GM19025 (cell line): ENCODE results near the gene NUDT7.

Source experiments
- ATAC-seq: cut with Tn5 transposase; IDR thresholded peaks from one replicate; pipeline ENCODE4 v1.9.1; 2021; ENCODE audit warnings: mild to moderate bottlenecking, low read depth, moderate library complexity; ENCODE audit not compliant: unreplicated experiment

NUDT7 gene

DNA sequence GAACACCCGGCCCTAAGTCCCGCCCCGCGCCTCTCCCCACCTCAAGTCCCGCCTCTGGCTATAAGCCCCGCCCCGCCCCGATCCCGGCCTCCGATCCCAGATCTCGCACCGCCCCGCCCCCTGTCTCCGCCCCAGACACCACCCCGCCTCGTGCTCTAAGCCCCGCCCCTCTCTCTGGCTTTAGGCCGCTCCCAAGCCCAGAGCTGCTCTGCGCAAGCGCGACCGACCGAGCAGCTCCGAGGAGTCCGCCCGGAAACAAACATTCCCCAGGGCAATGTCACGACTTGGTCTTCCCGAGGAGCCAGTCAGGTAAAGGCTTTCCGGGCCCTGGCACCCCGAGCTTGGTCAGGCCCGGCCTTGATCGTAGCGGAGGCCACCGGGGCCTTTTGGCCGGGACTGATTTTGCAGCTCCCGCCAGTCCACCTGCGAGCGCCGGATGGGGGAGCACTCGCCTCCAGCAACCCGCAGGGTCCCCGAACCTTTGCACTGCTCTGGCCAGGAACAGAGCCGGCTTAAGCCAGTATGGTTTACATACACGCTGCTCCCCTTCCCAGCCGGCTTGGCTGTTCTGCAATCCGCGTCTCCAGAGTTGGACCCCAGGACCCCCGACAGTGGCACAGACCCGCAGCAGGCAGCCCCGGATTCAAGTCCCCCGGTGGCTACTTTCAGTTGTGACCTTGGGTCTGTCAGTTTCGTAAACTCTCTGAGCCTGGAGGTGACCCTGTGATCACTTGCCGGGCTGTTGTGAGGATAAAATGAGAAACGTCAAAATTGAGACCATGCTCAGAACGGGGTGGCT is at the start of gene NUDT7:
Gene NUDT7 (plus strand): TSS at position 206 of the 799 bp plus-strand sequence. CDS start 69 bp downstream, at position 275.
- peak; percentile 86 for ATAC-seq

DNA sequence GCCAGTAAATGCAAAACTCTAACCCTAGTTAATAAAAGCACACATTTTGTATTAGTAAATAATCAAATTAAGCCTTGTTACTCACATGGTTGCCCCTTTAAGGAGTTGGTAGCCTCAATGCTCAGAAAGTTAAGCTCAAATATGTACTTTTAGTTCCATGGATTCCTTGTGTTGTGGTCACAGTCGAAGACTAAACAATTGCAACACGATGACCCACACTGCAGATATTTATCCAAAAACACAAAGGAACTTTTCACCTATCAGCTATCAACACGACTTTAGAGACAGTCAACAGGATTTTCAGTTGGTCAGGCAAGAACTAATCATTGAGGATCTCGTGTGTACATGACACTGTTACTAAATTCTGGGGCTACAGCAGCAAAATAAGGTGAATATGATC is 47.4 kb upstream of the NUDT7 start:
- no peak for ATAC-seq

DNA sequence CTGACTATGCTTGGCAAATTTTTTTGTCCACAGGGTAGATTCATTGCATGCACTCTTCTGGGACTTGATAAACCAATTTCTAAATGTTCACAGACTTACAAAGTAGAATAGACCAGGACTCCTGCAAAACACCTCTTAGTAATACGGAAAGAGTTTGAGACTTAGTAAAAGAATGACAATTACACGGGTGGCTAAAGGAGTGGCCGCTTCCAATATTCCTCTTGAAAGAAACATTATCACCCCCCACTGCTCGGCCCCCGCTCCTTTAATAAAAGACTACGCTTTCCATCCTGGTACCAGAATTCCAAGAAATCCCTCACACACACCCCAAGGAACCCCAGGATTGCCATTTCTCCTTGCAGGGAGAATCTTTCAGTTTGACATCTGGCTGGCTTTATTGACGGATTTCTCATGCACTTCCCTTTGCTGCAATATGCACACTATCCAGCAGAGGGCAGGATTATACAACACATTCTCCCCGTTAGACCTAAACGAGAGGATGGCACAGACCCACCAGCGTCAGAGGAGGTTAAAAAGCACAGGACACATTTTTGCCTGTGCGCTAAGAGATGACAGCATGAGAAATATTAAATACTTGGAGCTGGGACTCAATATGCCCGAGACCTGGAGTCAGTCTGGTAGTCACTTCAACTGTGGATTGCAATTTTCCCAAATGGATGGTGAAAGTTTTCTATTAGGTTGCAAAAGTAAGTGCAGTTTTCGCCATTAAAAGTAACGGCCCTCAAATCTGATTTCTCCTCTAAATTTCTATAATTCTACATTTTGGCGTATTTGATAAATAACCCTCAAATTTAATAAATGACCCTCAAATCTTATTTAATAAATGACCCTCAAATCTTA is 46.6 kb upstream of the NUDT7 start:
- ATAC-seq = no peak

DNA sequence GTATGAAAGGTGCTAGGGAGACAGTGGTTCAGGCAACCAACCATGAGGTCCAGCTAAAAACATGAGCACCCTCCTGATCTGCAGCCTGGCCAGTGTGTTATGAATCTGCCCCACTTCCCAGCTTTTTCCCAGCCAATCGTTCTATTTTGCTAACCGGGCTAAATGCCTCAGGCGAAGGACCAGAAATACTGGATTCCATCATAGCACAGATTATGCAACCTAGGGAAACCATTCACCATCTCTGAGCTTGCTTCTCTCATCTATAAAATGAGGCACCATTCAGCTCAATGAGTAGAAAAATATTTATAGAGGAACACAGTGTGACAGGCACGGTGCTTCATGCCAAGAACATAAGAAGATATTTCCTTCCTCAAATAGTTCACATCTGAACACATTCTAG is 45.2 kb upstream of the NUDT7 start:
- no peak for ATAC-seq

DNA sequence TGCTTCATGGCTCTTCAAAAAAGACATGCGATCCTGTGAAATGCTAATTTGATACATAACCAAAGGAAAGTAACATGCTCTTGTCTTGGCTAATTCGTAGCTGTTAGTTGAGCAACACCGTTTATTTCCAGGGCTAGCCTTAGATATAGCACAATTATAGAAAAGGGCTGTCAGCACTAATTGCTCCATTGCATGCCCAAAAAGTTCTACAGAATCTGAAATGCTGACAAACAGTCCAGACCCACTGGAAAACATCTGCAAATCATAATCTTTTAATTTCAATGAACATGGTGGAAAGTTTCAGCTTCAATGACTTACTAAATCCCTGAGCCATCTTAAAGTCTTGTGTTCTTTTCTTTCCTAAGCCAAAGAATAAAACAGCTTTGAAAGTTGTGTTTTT is 42.9 kb upstream of the NUDT7 start:
- no peak for ATAC-seq

DNA sequence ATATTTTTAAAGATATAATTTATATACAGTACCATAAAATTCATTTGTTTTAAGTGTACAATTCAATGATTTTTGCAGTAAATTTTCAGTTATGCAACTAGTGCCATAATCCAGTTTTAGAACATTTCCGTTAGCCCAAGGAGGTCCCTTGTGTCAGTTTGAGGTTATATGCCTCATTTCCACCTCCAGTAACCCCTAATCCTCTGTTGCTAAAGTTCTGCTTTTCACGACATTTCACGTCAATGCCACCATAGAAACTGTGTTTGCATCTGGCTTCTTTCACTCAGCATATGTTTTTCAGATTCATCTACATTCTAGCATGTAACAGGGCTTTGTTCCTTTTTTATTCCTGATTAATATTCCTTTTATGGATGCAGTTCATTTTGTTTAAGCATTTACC is 42.4 kb upstream of the NUDT7 start:
- ATAC-seq = no peak

DNA sequence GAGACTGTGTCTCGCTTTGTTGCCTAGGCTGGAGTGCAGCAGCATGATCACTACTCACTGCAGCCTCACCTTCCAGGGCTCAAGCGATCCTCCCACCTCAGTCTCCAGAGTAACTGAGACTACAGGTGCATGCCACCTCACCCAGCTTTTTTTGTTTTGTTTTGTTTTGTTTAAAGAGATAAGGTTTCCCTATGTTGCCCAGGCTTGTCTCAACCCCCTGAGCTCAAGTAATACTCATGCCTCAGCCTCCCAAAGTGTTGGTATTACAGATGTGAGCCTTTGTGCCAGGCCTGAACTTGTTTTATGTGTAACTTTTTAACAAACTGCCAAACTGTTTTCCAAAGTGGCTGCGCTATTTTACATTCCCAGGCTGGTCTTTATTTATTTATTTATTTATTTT is 41.8 kb upstream of the NUDT7 start:
- no peak for ATAC-seq

DNA sequence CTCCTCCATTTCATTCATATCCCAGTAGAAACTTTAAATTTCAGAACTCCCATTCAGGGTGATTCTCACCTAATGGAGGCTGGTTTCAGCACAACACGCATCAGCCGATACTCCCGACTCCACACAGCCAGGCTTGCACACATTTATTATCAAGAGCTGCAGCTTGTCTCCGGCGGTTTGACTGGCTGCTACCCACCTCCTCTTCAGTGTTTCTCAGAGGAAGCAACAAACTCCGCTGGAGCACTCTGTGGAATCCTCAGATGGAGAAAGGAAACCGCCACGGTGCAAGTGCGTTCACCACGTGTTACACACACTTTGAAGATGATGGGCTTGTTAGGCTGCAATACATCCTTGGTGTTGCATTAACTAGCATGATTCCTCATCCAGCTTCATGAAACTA is 39.7 kb upstream of the NUDT7 start:
- ATAC-seq = no peak

DNA sequence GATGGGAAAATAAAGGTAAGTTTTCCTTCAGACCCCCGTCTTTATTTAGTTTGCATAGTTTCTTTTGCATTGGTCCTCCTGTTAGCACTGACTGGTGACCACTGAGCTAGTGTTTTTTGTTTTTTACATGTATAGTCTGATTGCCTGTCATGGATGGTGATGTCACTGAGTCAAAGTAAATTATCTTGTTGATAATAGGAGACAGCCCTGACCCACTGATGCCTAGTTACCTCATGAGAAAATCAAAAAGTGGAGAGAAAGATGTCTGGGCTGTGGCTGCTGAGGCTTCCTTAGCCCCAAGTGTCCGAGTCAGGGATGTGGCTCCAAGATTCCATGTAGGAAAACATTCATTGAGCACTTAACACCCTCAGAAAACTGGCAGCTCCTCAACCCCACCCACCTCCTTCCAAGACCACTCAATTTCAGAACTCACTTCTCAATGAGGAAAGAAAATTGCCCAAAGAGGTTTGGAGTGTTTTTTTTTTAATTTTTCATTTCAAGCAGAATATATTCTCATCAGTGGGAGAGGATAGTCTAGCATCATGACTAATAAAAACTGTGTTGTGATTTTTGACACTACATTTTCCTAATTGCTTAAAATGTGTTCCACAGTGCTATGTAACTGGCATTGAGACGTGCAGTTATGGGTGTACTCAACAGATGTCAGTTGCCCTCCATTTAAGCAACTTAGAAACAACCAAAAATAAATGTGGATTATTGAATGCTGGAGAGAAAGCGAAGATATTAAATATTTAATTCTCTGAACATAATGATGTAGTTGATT is 38.7 kb upstream of the NUDT7 start:
- no peak for ATAC-seq

DNA sequence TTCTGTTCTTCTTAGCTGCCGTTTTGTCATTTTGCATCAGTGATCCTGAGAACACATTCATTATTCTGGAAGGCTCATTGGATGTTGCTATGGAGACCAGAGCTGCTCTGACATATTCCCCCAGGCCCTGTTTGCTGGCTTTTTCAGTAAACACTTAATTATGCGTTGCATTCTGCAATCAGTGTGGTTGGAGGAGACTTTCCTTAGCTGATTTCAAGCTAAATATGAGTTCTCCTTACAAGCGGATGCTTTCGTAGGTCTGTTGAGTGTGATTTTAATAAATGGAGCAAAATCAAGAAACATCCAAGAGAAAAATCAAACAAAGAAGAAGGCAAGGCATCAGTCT is 38.2 kb upstream of the NUDT7 start:
- no peak for ATAC-seq

DNA sequence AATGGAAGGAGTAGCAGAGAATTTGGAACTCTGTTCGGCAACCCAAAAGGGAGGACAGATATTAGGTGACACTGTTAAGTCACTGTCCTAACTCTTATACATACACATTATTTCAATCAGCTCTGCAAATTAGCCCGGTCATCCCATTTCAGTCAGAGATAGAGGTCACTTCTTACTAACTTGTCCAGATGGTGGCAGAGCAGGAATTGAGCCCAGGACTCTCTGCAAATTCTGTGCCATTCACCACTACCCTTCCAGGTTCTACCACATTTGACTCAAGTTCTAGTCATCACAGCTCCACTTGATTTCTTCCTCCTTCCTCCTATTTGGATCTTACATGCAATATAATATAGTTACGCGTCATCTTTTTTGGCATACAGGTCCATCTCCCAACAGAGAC is 35.9 kb upstream of the NUDT7 start:
- no peak for ATAC-seq

DNA sequence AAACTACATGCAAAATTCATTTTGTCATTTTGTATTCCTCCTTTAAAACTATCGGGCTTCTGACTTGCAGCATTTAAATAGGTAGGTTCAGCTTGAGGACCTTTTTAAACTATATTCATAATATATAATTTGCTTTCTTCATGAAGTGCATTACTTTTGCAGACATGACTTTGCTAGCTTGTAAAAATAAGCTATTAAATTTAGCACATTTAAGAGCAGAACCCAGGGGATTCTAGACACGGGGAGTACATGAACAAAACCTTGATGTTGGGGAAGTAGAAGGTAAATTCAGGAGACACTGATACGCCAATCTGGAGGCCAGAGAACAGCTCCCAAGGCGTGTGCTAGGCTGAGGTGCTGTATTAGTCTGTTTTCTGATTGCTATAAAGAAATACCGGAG is 32.3 kb upstream of the NUDT7 start:
- no peak for ATAC-seq

DNA sequence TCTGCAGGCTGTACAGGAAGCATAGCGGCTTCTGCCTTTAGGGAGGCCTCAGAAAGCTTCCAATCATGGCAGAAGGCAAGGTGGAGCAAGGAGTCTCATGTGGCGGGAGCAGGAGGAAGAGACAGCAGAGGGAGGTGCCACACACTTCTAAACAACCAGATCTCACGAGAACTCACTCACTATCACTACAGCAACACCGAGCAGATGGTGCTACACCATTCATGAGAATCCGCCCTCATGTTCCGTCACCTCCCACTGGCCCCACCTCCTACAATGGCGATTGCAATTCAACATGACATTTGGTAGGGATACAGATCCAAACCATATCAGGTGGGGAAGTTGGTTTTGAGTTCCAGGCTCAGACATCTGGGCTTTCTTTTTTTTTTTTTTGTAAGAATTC is 31.9 kb upstream of the NUDT7 start:
- no peak for ATAC-seq

DNA sequence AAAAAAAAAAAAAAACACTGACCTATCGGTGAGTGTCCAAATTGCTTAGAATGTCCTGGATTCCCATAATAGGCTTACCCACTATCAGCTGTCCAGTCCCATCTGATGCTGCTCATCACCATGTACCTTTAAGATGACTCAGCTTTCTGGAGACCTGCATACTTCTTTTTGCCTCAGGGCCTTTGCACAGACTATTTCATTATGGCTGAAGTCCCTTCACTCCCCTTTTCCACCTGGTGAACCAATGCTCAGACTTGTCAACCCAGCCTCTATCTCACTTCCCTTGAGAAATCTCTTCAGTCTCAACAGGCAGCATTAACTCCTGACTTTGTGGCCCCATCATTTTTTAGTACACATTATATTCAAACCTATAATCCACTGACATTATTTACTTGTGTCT is 29.7 kb upstream of the NUDT7 start:
- ATAC-seq = no peak

DNA sequence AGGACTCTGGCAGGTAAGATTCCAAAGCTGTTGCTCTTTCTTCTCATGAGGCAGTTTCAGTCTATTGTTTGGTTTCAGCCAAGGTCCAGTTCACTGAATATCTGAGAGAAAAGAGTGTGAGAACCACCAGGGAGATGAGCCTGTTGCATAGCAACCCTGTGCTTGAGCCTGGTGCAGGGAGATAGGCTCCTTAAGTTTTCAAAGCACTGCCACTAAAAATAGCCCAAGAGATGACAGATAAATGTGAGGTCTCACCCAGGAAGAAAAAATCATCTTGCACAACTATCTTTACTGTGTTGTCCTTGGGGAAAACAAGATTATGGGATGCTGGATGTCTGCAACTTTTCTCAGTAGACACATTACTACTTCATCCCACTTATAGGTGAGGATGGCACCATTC is 26.2 kb upstream of the NUDT7 start:
- no peak for ATAC-seq

DNA sequence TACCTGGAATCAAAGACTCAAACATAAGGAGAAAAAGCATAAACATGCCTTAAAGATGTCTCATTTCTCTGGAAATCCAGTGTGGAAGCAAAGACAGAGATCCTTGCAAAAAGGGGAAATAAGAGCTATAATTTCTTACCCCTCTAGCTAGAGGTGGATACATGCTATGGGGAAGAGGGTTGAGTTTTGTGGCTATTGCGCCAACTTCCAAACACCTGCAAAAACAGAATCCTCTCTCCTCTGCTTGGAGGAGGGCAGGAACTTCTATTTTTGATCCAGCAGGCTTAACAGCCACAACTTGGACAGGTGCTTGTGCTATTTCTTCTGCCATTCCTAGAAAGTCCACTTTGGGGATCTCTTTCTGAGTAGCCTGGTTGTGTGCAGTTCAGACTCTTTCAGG is 21.5 kb upstream of the NUDT7 start:
- ATAC-seq = no peak

DNA sequence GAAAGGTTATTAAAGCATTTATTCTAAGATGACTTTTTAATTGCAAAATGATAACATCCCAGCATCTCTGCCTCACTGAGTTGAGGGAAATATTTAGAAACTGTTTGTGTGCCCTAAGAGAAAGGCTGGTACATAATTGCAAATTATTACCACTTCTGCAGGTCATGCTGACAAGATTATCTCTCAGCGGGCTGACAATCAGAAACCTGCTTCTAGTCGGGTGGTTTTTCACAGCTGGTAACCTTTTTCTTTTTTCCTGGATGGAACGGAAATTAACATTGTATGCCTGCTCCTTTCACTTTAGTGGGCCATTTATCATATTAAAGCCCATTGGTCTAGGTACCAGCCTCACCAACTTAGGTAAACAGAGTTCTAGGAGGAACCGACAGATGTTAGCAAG is 17.0 kb upstream of the NUDT7 start:
- ATAC-seq = no peak

DNA sequence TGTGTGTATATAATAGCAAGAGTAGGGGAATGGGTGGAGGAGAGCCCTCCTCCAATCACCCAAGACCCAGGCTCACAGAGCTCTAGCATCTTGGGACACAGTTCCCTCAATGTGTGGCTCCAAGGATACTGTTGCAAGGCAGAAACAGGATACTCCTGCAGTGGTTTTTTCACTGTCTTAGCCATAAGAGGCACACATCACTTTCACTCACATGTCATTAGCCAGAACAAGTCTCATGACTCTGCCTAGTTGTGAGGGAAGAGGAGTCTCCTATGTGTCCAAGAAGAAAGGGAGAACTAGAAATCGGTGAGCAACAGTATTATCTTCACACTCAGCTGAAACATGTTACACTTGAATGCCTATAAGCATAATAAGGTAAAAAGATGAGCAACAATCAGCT is 11.1 kb upstream of the NUDT7 start:
- no peak for ATAC-seq

DNA sequence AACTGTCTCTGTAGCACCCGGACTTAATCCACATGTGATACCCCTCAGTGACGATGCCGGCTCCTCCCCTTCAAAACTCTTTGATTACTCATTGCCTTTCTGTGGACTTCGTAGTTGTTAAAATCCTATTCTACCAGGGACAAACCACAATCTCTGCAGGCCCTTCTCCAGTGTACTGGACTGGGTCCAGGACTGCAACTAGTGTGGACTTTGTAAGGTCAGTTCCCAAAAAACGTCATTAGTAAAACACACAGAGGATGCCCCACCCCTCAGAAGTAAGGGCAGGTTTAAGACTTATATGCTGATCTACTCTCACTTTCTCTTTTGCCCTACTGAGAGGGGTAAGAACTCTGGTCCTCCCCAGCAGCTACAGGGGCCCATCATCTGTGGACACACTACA is 10.5 kb upstream of the NUDT7 start:
- ATAC-seq = no peak

DNA sequence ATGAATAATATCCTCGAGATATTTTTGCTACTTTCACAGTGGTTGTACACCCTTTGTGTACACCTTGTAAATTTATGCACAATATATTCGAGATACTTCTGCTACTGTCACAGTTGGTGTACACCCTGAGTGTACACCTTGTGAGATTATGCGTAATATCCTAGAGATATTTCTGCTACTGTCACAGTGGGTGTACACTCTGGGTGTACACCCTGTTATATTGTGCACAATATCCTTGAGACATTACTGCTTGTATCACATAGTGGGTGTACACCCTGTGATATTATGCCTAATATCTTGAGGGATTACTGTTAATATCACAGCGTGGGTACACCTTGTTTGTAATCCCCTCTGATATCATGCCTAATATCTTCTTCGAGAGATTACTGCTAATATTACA is 7.2 kb upstream of the NUDT7 start:
- ATAC-seq = no peak

DNA sequence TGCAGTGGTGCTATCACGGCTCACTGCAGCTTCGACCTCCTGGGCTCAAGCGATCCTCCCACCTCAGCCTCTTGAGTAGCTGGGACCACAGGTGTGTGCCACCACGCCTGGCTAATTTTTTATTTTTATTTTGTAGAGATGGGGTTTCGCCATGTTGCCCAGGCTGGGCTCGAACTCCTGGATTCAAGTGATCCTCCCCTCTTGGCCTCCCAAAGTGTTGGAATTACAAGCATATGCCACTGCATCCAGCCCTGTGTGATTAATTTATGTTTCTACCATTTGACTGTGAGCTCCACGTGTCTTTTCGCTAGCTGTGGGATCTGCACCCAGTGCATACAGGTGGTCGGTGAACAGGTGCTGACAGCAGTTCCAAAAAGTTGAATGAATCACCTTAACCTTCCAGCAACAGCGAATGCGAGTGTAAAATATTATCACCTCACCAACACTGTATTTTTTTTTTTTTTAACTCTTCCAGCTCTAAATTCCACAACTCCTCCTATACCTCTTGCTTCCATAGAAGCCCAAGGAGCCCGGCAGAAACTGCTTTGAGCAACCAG is 484 bp upstream of the NUDT7 start:
- ATAC-seq = no peak
